ENCODE results near the gene SLC14A1. TPM values are rescaled to one million over a fixed set of nuclear protein-coding genes. Genes with fewer than 3 reads are reported as not detected.

SLC14A1 gene
- total RNA-seq, 1 donor from 2014 or later = not detected

DNA sequence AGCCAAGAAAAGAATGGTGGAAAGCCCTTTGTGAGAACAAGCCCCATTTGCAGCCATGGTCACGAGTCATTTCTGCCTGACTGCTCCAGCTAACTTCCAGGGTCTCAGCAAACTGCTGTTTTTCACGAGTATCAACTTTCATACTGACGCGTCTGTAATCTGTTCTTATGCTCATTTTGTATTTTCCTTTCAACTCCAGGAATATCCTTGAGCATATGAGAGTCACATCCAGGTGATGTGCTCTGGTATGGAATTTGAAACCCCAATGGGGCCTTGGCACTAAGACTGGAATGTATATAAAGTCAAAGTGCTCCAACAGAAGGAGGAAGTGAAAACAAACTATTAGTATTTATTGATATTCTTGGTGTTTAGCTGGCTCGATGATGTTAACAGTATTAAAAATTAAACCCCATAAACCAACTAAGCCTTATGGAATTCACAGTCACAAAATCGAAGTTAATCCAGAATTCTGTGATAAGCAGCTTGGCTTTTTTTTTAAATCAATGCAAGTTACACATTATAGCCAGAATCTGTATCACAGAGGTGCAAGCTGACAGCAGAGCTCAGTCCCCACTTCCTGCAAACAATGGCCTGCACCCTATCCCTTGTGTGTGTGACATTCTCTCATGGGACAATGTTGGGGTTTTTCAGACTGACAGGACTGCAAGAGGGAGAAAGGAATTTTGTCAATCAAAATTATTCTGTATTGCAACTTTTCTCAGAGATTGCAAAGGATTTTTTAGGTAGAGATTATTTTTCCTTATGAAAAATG lies 26.1 kb downstream of the SLC14A1 start:
- H3K4me1 Mint-ChIP-seq (ENCODE audit: low read depth, unreplicated experiment) = peaks cover 1% of the 10 kb centered on the region
- DNase-seq (ENCODE audit: low read depth) = no peak
- H4K20me1 ChIP-seq (ENCODE audit: insufficient read depth, low read length) = no peaks in the 10 kb centered on the region
- no peak overlapping the region for H2AFZ ChIP-seq (ENCODE audit: low read depth, low read length)
- H3K4me1 ChIP-seq (ENCODE audit: insufficient read depth, low read length) = no peaks in the 10 kb centered on the region
- no peaks in the 10 kb centered on the region for H3K36me3 Mint-ChIP-seq (ENCODE audit: low read depth, unreplicated experiment)
- peaks cover 7% of the 10 kb centered on the region for H3K27me3 Mint-ChIP-seq (ENCODE audit: low read depth, unreplicated experiment)
- H3K4me3 Mint-ChIP-seq (ENCODE audit: unreplicated experiment) = no peak overlapping the region
- H3K4me2 ChIP-seq (ENCODE audit: low read length) = no peak overlapping the region
- H3K79me2 ChIP-seq (ENCODE audit: insufficient read depth, low read length) = no peaks in the 10 kb centered on the region
- no peak overlapping the region for H3K27ac ChIP-seq (ENCODE audit: low read depth, low read length)
- H3K36me3 ChIP-seq (ENCODE audit: insufficient read depth, low read length) = no peaks in the 10 kb centered on the region
- no peak for FAIRE-seq
- H3K4me3 ChIP-seq (ENCODE audit: insufficient read depth, low read depth, low read length) = no peak overlapping the region
- no peaks in the 10 kb centered on the region for H3K9me3 ChIP-seq (ENCODE audit: insufficient read depth, low read depth, low read length)
- TF ChIP-seq, protein P1, sequence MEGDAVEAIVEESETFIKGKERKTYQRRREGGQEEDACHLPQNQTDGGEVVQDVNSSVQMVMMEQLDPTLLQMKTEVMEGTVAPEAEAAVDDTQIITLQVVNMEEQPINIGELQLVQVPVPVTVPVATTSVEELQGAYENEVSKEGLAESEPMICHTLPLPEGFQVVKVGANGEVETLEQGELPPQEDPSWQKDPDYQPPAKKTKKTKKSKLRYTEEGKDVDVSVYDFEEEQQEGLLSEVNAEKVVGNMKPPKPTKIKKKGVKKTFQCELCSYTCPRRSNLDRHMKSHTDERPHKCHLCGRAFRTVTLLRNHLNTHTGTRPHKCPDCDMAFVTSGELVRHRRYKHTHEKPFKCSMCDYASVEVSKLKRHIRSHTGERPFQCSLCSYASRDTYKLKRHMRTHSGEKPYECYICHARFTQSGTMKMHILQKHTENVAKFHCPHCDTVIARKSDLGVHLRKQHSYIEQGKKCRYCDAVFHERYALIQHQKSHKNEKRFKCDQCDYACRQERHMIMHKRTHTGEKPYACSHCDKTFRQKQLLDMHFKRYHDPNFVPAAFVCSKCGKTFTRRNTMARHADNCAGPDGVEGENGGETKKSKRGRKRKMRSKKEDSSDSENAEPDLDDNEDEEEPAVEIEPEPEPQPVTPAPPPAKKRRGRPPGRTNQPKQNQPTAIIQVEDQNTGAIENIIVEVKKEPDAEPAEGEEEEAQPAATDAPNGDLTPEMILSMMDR (IDR thresholded peaks at IDR 0.05; ENCODE audit: insufficient read depth, low read depth, low read length) = no peak
- TF ChIP-seq EZH2 (IDR thresholded peaks at IDR 0.05; ENCODE audit: insufficient read depth, low read length) = no peak
- H3K9ac ChIP-seq (ENCODE audit: low read length) = no peak overlapping the region
- no peak overlapping the region for H3K27ac Mint-ChIP-seq (ENCODE audit: unreplicated experiment)
- H3K9me3 Mint-ChIP-seq (ENCODE audit: unreplicated experiment) = no peaks in the 10 kb centered on the region
- no peaks in the 10 kb centered on the region for H3K27me3 ChIP-seq (ENCODE audit: insufficient read depth, low read length)

- no peak for FAIRE-seq
- no peaks in the 10 kb centered on the region for H3K36me3 Mint-ChIP-seq (ENCODE audit: low read depth, unreplicated experiment)
These were observed 27.8 kb downstream of the SLC14A1 start for GRCh38 chr18:45751766-45752165.

More at GRCh38 chr18:45751766-45752165, 27.8 kb downstream of the SLC14A1 start:
- H4K20me1 ChIP-seq (ENCODE audit: insufficient read depth, low read length) = no peaks in the 10 kb centered on the region
- no peak overlapping the region for H2AFZ ChIP-seq (ENCODE audit: low read depth, low read length)
- no peaks in the 10 kb centered on the region for H3K9me3 ChIP-seq (ENCODE audit: insufficient read depth, low read depth, low read length)
- Mint-ChIP-seq H3K4me3 (ENCODE audit: unreplicated experiment) (no peak overlapping the region), H3K9me3 (ENCODE audit: unreplicated experiment) (no peaks in the 10 kb centered on the region), H3K27me3 (ENCODE audit: low read depth, unreplicated experiment) (peaks cover 11% of the 10 kb centered on the region), H3K27ac (ENCODE audit: unreplicated experiment) (no peak overlapping the region), H3K4me1 (ENCODE audit: low read depth, unreplicated experiment) (peaks cover 1% of the 10 kb centered on the region)
- no peak overlapping the region for H3K27ac ChIP-seq (ENCODE audit: low read depth, low read length)
- TF ChIP-seq EZH2 (IDR thresholded peaks at IDR 0.05; ENCODE audit: insufficient read depth, low read length) = no peak
- TF ChIP-seq, protein P1 (IDR thresholded peaks at IDR 0.05; ENCODE audit: insufficient read depth, low read depth, low read length) = no peak
- DNase-seq (ENCODE audit: low read depth) = no peak
- no peak overlapping the region for H3K4me2 ChIP-seq (ENCODE audit: low read length)
- H3K9ac ChIP-seq (ENCODE audit: low read length) = no peak overlapping the region
- no peak overlapping the region for H3K4me3 ChIP-seq (ENCODE audit: insufficient read depth, low read depth, low read length)
- no peaks in the 10 kb centered on the region for H3K79me2 ChIP-seq (ENCODE audit: insufficient read depth, low read length)
- peaks cover 11% of the 10 kb centered on the region for H3K4me1 ChIP-seq (ENCODE audit: insufficient read depth, low read length)
- no peaks in the 10 kb centered on the region for H3K36me3 ChIP-seq (ENCODE audit: insufficient read depth, low read length)
- H3K27me3 ChIP-seq (ENCODE audit: insufficient read depth, low read length) = no peaks in the 10 kb centered on the region
